HG03571 (cell line): Measurements from ENCODE around the gene CCDC181.
"Not testable (repeated sequence)": the region's sequence is repeated elsewhere in the genome, so short reads cannot be mapped to it uniquely, and the experiment has no call there.

Experiments used
- ATAC-seq: cut with Tn5 transposase; IDR thresholded peaks from one replicate; pipeline ENCODE4 v1.9.1; 2021; ENCODE audit not compliant: unreplicated experiment

The CCDC181 gene

GRCh38 chr1:169402578-169402977 lies 24.7 kb downstream of the CCDC181 start:
- not testable (repeated sequence) for ATAC-seq

DNA sequence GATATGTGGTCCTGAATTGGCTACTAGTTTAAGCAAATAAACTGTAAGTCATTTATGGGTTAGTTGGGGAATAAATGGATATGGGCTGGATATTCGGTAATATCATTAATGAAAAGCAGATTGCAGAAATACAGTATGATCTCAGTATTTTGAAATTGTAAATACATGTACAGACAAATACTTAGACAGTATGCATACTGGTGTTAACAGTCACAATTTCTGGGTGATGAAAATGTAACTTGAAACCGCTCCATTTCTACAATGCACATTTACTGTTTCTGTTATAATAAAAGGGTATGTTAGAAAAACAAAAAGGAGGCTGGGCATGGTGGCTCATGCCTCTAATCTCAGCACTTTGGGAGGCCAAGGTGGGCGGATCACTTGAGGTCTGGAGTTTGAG lies 31.3 kb downstream of the CCDC181 start:
- no peak for ATAC-seq

GRCh38 chr1:169392406-169392805 lies 34.9 kb downstream of the CCDC181 start:
- no peak for ATAC-seq

DNA sequence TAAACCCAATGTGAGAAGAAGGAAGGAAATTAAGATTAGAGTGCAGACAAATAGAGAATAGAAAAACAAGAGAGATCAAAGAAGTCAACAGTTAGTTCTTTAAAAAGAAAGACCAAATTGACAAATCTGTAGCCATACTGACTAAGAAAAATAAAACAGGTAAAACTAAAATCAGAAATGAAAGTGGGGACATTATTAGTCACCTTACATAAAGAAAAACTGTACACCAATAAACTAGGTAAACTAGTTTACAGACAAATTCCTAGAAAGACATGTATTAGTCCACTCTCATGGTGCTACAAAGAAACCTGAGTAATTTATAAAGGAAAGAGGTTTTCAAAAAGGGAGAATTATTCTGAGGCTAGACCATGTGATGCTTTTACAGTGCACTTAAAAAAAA lies 37.0 kb downstream of the CCDC181 start:
- ATAC-seq: peak; percentile 75

DNA sequence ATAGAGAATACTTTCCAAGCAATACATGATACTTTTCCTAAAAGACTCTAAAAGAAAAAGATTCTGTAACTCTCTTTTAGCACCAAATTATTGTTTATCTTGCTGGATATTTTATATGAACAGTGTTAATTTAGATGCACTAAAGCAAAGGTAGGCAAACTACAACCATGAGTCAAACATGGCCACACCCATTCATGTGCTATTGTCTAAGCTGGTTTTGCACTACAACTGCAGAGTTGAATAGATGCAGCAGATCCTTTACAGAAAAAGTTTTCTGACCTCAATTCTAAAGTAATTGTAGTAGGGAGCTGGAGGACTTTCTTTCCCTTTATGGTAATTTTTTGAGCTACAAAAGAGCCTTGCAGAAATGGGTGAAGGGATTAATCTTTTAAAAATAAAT lies 39.9 kb downstream of the CCDC181 start:
- no peak for ATAC-seq

- ATAC-seq: no peak
Measured at GRCh38 chr1:169383449-169383848, 43.8 kb downstream of the CCDC181 start.

DNA sequence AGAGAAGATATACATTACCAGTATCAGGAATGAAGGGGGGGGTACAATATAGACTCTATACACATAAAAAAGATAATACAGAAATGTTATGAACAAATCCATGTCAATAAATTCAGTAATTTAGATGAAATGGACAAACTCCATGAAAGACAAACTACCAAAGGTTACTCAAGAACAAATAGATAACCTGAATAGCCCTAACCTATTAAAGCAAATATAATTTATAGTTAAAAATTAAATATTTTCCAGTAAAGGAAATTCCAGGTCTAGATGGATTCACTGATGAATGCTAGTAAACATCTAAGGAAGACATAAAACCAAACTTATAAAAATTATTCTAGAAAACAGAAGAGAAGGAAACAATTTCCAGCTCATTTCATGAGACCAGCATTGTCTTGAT lies 46.1 kb downstream of the CCDC181 start:
- no peak for ATAC-seq

DNA sequence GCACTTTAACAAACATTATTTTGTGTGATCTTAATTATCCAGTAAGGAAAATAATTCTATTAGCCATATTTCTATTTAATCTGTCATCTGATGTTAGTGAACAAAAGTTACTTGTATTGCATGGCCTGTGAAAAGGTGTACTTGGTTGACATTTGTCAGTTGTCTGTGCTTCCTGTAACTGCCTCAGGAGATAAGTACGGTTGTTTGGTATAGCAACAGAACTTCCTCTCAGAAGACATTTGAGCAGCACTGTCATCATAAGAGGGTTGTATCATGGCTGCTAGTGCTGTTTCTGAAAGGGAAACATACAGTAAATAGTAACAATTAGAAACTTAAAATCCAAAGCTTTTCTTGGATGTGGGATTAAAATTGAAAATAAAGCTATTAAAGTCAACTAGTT lies 55.9 kb downstream of the CCDC181 start:
- ATAC-seq: no peak

DNA sequence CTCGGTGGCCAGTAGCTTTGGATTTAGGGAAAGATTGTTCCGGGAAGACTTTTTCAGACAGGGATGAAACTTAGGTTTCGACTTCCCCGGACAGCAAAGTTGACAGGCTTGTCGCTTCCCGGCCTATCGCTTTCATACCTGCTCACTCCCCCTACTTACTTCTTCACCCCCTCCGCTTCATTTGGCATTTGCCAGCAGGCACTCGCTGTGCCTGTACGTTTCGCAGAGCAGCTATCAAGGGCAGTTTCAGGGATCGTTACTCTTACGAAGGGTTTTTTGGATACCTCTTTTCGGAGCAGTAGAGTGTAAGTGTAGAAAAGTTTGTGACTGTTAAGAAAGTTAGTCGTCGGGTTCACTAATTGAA lies 58.9 kb downstream of the CCDC181 start:
- ATAC-seq: no peak

DNA sequence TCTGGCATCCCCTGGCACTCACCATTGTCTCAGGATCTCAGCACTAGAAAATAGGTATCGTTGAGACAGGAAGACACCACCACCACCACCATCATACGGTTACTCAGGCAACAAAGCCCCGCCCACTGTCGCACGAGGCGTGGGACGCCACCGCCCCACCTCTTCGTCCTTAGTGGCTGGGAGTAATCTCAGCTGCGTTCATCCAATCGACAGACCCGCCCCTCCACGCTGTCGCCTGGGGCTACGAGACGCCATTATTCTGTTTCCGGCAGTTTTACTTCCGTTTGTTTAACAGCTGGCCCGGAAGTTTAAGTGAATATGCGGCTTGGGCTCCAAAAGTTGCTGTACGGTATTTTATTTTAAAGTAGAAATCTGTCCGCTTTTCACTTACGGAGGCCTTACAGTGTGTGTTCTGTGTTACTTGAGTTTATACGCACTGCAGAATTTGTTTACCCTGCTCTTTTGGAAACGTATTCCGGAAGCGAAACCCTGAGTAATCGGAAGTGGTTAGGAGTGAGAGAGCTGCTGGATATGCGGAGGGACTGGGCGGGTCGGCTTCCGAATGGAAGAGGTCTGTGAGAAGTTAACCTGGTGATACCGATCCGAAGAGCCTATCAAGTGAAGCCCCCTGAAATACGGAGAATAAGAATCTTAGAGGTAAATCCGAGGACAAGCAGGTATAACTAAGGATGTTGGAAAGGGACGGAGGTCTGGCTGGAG lies 59.4 kb downstream of the CCDC181 start, which contains the start of the genes BLZF1 and NME7:
Gene BLZF1, plus strand, starts transcription at position 510 of the 720 bp plus-strand sequence. CDS start 1,328 bp downstream, outside the sequence.
Gene NME7, minus strand, starts transcription at position 112 of the 720 bp plus-strand sequence. Its CDS starts 87 bp downstream, at position 25.
- peak; percentile 96 for ATAC-seq

DNA sequence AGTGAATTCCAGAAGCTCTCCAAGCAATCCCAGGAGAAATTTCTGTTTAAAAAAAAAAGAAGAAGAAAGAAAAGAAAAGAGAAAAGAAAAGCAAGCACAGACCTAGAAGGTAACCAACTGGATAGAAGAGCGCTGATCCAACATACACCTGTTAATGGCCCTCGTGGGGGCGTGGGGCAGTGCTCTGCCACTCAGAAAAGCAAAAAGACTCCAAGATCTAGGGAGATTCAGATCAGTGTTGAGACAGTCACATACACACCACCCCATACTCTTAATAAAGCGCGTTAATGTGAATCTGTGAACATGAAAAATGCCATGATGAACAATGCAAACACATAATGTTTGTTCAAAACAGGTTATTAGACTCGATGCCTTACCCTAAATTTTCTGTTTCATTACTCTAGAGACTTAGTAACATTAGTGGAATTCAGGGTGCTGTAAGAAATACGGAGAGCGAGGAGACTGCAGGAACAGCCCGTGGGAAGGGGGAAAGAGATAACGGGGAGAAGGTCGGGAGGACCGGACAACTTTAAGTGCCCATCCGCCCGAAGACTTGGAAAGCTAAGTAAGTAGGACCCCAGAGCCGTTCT lies 60.1 kb downstream of the CCDC181 start:
- ATAC-seq: no peak

DNA sequence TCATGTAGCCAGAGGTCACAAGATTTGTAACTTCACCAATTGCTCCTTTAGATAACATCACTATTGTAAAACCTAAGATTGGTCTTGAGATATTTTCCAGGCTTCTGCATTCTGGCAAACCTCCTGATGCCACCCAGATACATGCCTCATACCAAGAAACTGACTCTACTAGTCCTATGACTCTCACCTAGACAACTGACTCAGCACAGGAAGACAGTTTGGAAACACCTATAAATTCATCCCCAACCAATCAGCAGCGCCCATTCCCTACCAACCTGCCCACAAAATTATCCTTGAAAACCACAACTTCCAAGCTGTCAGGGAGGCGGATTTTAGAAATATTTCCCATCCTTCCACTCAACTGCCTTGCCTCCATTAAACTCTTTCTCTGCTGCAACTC lies 62.3 kb downstream of the CCDC181 start:
- ATAC-seq: no peak

DNA sequence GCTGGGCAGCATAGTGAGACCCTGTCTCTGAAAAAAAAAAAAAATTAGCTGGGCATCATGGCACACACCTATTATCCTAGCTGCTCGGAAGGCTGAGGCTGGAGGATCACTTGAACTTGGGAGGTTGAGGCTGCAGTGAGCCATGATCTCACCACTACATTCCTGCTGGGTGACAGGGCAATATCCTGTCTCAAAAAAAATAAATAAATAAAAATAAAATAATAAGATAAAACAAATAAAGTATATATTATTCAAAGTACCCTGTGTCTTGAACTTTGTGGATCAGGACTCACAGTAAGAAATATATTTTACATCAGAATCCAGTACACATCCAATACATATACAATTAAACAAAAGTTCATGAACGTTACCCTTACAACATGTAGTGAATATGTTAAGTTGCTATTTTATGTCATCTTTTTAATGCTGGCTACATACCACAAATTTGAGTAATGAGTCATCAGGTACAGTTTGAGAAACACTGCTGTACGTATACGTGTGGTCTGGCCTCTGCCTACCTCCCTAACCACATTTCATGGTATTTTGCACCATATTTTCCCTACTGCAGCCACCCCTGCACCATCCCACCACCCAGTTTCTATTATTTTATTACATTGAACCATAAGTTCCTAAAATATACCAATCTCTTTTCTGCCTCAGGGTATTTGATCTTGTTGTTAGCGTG lies 64.1 kb downstream of the CCDC181 start:
- ATAC-seq: no peak

GRCh38 chr1:169361281-169361680 lies 66.0 kb downstream of the CCDC181 start:
- no peak for ATAC-seq

- no peak for ATAC-seq
Measured at GRCh38 chr1:169360415-169360814, 66.9 kb downstream of the CCDC181 start.

- ATAC-seq: no peak
Measured at GRCh38 chr1:169348383-169349036, 78.8 kb downstream of the CCDC181 start.

GRCh38 chr1:169347688-169348382 lies 79.4 kb downstream of the CCDC181 start:
- ATAC-seq: no peak

DNA sequence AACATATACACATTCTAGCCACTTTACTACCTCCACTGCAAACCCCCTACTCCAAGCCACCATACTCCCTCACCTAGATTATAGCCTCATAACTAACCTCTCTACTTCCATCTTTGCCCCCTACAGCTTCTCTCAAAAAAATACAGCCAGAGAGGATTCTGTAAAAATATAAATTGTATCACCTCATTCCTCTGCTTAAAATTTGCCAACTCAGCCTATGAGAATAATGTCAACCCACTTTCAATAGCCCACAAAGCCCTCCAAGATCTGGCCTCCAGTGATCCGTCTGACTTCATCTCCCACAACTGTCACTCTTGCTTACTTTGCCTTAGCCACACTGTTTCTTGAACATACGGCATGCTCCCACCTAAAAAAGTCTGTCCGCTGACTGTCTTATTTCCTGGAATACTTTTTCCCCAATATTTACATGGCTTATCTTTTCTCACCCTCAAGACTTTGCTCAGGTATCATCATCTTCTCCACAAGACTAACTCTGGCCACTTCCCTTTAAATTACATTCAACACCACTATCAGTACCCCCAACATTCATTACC lies 81.2 kb downstream of the CCDC181 start:
- ATAC-seq: no peak

DNA sequence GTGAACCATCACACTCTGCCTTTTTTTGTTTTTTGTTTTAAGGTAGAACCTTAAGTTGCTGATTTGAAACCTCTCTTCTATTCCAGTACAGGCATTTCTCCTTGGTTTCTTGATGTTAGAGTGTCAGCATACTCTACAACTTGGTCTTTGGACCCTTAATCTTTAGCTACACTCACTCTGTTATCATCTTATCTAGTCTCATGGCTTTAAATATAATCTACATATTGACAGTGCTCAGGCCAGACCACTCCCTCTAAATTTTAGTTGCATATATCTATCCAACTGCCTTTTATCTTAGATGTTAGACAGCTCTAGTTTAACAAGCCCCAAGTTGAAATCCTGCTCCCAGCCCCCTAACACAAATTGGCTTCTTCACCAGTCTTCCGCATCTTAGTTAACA lies 81.8 kb downstream of the CCDC181 start:
- no peak for ATAC-seq
